ENCODE results near the gene CIC.

Gene CIC

GRCh38 chr19:42311657-42312056, 42.6 kb downstream of the CIC start:
- Histone ChIP-seq H3K27me3 (peaks cover 42 to 65% (median 54%) of the 10 kb centered on the region in 11 experiments), H4K20me1 (peaks cover 0 to 21% (median 5%) of the 10 kb centered on the region in 11 experiments; a peak in 7 of 22 replicates), H3K4me3 (no peak overlapping the region), H3K4me2 (no peak overlapping the region), H3K9ac (no peak overlapping the region), H3K4me1 (peaks cover under 1 to 8% (median 5%) of the 10 kb centered on the region in 10 experiments; a peak in 13 of 20 replicates), H3K27ac (no peak overlapping the region), H3K9me3 (replicated peaks in 1 of 11) (peaks cover 0 to 7% (median 0%) of the 10 kb centered on the region in 11 experiments; a peak in 3 of 22 replicates), H3K36me3 (no peaks in the 10 kb centered on the region)
- no peak for TF ChIP-seq Cebpa-rat (IDR thresholded peaks at IDR 0.05)

GRCh38 chr19:42312370-42312769, 43.3 kb downstream of the CIC start:
- Histone ChIP-seq H3K9me3 (replicated peaks in 1 of 11) (no peaks in the 10 kb centered on the region; a peak in 1 of 22 replicates), H3K4me1 (peaks cover 4 to 15% (median 9%) of the 10 kb centered on the region in 10 experiments; a peak in 13 of 20 replicates), H3K36me3 (no peaks in the 10 kb centered on the region), H3K9ac (no peak overlapping the region), H3K4me2 (no peak overlapping the region), H3K4me3 (no peak overlapping the region), H4K20me1 (peaks cover 0 to 21% (median 5%) of the 10 kb centered on the region in 11 experiments; a peak in 7 of 22 replicates), H3K27ac (no peak overlapping the region), H3K27me3 (peaks cover 42 to 72% (median 61%) of the 10 kb centered on the region in 11 experiments)
- no peak for TF ChIP-seq Cebpa-rat (IDR thresholded peaks at IDR 0.05)

- Histone ChIP-seq H3K36me3 (no peaks in the 10 kb centered on the region), H4K20me1 (peaks cover 0 to 21% (median 5%) of the 10 kb centered on the region in 11 experiments; a peak in 7 of 22 replicates), H3K4me1 (peaks cover 4 to 20% (median 11%) of the 10 kb centered on the region in 10 experiments; a peak in 13 of 20 replicates), H3K4me3 (no peak within 1 kb of the TSS), H3K9me3 (replicated peaks in 1 of 11) (no peaks in the 10 kb centered on the region; a peak in 1 of 22 replicates), H3K4me2 (peak within 1 kb of the TSS in 2 of 11 experiments; percentile 15; a peak in 1 of 22 replicates), H3K9ac (no peak within 1 kb of the TSS), H3K27ac (no peak within 1 kb of the TSS), H3K27me3 (peaks cover 42 to 74% (median 65%) of the 10 kb centered on the region in 11 experiments)
- no peak for TF ChIP-seq Cebpa-rat (IDR thresholded peaks at IDR 0.05)
These were observed 44.2 kb downstream of the CIC start, which contains the start of gene TMEM145 for GRCh38 chr19:42313096-42313839. Gene TMEM145 (plus strand): TSS chr19:42313309. CDS start chr19:42313377, 68 bp downstream.

GRCh38 chr19:42313840-42314755, 45.0 kb downstream of the CIC start:
- TF ChIP-seq Cebpa-rat (IDR thresholded peaks at IDR 0.05): no peak
- Histone ChIP-seq H3K36me3 (no peaks in the 10 kb centered on the region), H3K4me2 (no peak overlapping the region), H3K4me1 (peaks cover 4 to 20% (median 11%) of the 10 kb centered on the region in 10 experiments; a peak in 13 of 20 replicates), H3K27me3 (peaks cover 42 to 74% (median 65%) of the 10 kb centered on the region in 11 experiments), H4K20me1 (peaks cover 0 to 21% (median 5%) of the 10 kb centered on the region in 11 experiments; a peak in 7 of 22 replicates), H3K9me3 (replicated peaks in 1 of 11) (no peaks in the 10 kb centered on the region; a peak in 1 of 22 replicates), H3K4me3 (no peak overlapping the region), H3K9ac (no peak overlapping the region), H3K27ac (no peak overlapping the region)

- no peak overlapping the region for H3K9ac ChIP-seq
- no peaks in the 10 kb centered on the region for H3K36me3 ChIP-seq
- peaks cover 4 to 20% (median 11%) of the 10 kb centered on the region in 10 experiments; a peak in 13 of 20 replicates for H3K4me1 ChIP-seq
These were observed 46.0 kb downstream of the CIC start for GRCh38 chr19:42315024-42315423.

GRCh38 chr19:42316223-42317211, 47.5 kb downstream of the CIC start:
- Histone ChIP-seq H3K27ac (no peak overlapping the region), H3K27me3 (peaks cover 42 to 78% (median 71%) of the 10 kb centered on the region in 11 experiments), H3K4me2 (peak overlapping the region in 10 of 11 experiments; percentile 7 to 66 (median 41); a peak in 13 of 22 replicates), H3K4me1 (peaks cover 4 to 20% (median 11%) of the 10 kb centered on the region in 10 experiments; a peak in 13 of 20 replicates), H3K4me3 (no peak overlapping the region), H4K20me1 (peaks cover 0 to 21% (median 5%) of the 10 kb centered on the region in 11 experiments; a peak in 7 of 22 replicates), H3K9ac (0 out of 22 replicates have a peak overlapping the region, but pooled peaks of 1 of the 11 experiments have one; percentile 21), H3K36me3 (no peaks in the 10 kb centered on the region), H3K9me3 (replicated peaks in 1 of 11) (no peaks in the 10 kb centered on the region; a peak in 1 of 22 replicates)
- TF ChIP-seq Cebpa-rat (IDR thresholded peaks at IDR 0.05): no peak

More at GRCh38 chr19:42315024-42315423, 46.0 kb downstream of the CIC start:
- Histone ChIP-seq H3K27me3 (peaks cover 42 to 74% (median 65%) of the 10 kb centered on the region in 11 experiments), H3K9me3 (replicated peaks in 1 of 11) (no peaks in the 10 kb centered on the region; a peak in 1 of 22 replicates), H4K20me1 (peaks cover 0 to 21% (median 5%) of the 10 kb centered on the region in 11 experiments; a peak in 7 of 22 replicates), H3K4me2 (no peak overlapping the region), H3K27ac (no peak overlapping the region), H3K4me3 (no peak overlapping the region)
- no peak for TF ChIP-seq Cebpa-rat (IDR thresholded peaks at IDR 0.05)

- no peaks in the 10 kb centered on the region; a peak in 1 of 22 replicates for H3K9me3 ChIP-seq (replicated peaks in 1 of 11)
- H3K27me3 ChIP-seq: peaks cover 44 to 78% (median 71%) of the 10 kb centered on the region in 11 experiments
- no peak for TF ChIP-seq Cebpa-rat (IDR thresholded peaks at IDR 0.05)
- H3K9ac ChIP-seq: no peak overlapping the region
- no peaks in the 10 kb centered on the region for H3K36me3 ChIP-seq
- H4K20me1 ChIP-seq: peaks cover 0 to 15% (median 5%) of the 10 kb centered on the region in 11 experiments; a peak in 7 of 22 replicates
- peaks cover 4 to 20% (median 11%) of the 10 kb centered on the region in 10 experiments; a peak in 13 of 20 replicates for H3K4me1 ChIP-seq
- H3K4me2 ChIP-seq: peak overlapping the region in 6 of 11 experiments; percentile 7 to 65 (median 49); a peak in 6 of 22 replicates
- no peak overlapping the region for H3K4me3 ChIP-seq
- no peak overlapping the region for H3K27ac ChIP-seq
These were observed 48.5 kb downstream of the CIC start for GRCh38 chr19:42317535-42317934.
